HUES6 (cell line): Measurements from ENCODE around the gene TRH.
"Not testable (repeated sequence)": the region's sequence is repeated elsewhere in the genome, so short reads cannot be mapped to it uniquely, and the experiment has no call there.

Experiments
- H3K27ac ChIP-seq: 2 replicates; pipeline ENCODE4 v1.7.0; 2013; ENCODE audit warnings: low read depth, mild to moderate bottlenecking, low read length, inconsistent platforms
- H3K27me3 ChIP-seq: 2 replicates; pipeline ENCODE4 v1.6.1; 2013; ENCODE audit warnings: low read length; ENCODE audit not compliant: control insufficient read depth, insufficient read depth
- H3K36me3 ChIP-seq: 2 replicates; pipeline ENCODE4 v1.6.1; 2013; ENCODE audit warnings: low read length; ENCODE audit not compliant: control insufficient read depth, insufficient read depth
- H3K4me1 ChIP-seq: 2 replicates; pipeline ENCODE4 v1.6.1; 2013; ENCODE audit warnings: low read length; ENCODE audit not compliant: control insufficient read depth, insufficient read depth
- H3K4me3 ChIP-seq: 2 replicates; pipeline ENCODE4 v1.5.1; 2013; ENCODE audit warnings: low read depth, low read length
- H3K9ac ChIP-seq: one replicate; pipeline ENCODE4 v1.6.1; 2013; ENCODE audit warnings: mild to moderate bottlenecking, low read length
- H3K9me3 ChIP-seq: 2 replicates; pipeline ENCODE4 v1.6.1; 2013; ENCODE audit warnings: low read depth, low read length; ENCODE audit not compliant: control insufficient read depth, insufficient read depth

The TRH gene

DNA sequence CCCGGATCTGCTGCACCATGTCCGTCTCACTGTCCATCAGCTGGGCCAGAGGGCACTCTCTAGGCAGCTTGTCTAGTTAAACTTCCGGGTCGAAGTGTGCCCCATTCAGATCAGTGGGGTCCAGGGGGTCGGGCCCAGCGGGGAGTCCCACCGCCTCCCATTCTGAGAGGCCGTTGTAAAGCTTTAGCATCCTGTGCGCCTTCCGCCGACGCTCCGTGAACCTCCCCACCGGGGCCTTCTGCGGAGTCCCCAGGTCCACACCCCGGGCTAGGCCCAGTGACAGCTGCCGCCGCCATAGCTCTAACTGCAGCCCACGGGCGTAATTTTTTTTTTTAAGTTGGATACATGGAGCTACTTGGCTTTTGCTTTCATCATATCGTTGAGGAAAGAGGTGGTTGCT, 38.7 kb downstream of the TRH start:
- H3K27ac ChIP-seq, H3K4me3 ChIP-seq, H3K36me3 ChIP-seq, H3K4me1 ChIP-seq, H3K9me3 ChIP-seq, H3K9ac ChIP-seq, H3K27me3 ChIP-seq: not testable (repeated sequence)

- Histone ChIP-seq H3K27ac (no peak overlapping the region), H3K4me3 (no peak overlapping the region), H3K36me3 (no peaks in the 10 kb centered on the region), H3K4me1 (no peaks in the 10 kb centered on the region), H3K9me3 (peaks cover 2% of the 10 kb centered on the region; the same call in 1 of the 2 replicates), H3K27me3 (no peaks in the 10 kb centered on the region), H3K9ac (no peak overlapping the region)
Measured at GRCh38 chr3:130014526-130014925, 40.0 kb downstream of the TRH start.

DNA sequence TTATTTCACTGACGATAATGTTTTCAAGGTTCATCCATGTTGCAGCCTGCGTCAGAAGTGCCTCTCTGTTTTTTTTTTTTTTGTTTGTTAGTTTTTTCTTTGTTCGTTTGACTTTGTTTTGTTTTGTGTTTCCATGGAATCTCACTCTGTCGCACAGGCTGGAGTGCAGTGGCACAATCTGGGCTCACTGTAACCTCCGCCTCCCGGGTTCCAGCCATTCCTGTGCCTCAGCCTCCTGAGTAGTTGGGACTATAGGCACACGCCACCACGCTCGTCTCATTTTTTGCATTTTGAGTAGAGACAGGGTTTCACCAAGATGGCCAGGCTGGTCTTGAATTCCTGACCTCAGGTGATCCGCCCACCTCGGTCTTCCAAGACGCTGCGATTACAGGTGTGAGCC, 43.1 kb downstream of the TRH start:
- not testable (repeated sequence) for H3K36me3 ChIP-seq, H3K9ac ChIP-seq, H3K4me1 ChIP-seq, H3K27ac ChIP-seq, H3K4me3 ChIP-seq, H3K9me3 ChIP-seq, H3K27me3 ChIP-seq

DNA sequence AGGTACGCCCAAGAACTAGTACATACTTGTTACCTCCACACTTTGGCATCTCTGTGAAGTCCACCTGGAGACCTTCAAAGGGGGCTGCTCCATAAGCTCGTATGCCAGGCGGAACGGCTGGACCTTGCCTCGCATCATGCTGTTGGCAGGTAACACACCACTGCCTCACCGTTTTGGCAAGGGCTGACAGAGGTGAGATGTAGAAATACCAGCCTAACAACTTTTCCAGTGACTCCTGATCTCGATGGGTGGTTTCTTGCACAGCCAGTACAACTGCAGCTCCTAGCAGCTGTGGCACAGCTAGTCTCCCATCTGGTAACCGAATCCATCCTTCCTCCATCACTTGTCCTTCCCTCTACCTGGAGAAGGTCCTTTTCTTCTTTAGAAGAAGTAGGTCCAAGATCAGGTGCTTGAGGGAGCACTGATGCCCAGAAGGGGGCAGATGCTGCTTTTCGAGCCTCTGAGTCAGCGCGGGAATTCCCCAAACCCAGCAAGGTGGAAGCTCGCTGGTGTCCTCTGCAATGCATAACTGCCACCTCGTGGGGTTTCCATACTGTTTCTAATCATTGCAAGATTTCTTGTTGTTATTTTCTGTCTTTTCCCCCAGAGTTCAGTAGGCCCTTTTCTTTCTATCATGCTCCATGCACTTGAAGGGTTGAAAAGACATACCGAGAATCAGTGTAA, 51.8 kb downstream of the TRH start:
- H3K27ac ChIP-seq, H3K4me1 ChIP-seq, H3K4me3 ChIP-seq, H3K36me3 ChIP-seq, H3K27me3 ChIP-seq, H3K9me3 ChIP-seq, H3K9ac ChIP-seq: not testable (repeated sequence)

DNA sequence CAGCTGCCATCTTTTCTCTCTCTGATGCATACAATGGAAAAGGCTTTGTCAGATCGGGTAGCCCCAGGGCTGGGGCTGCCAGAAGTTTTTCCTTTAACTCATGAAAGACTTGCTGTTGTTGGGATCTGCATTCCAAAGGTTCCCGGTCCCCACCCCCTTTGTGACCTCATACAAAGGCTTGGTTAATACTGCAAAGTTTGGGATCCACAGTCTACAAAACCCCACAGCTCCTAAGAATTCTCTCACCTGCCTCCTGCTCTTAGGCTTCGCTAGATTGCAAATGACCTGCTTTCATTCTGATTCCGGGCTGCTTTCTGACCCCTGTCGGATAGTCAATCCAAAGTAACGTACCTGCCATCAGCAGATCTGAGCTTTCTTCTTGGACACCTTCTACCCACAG, 52.9 kb downstream of the TRH start:
- not testable (repeated sequence) for H3K4me1 ChIP-seq, H3K36me3 ChIP-seq, H3K27me3 ChIP-seq, H3K4me3 ChIP-seq, H3K9ac ChIP-seq, H3K27ac ChIP-seq, H3K9me3 ChIP-seq
